Endothelial cell of umbilical vein (primary cell): ENCODE results near the gene SIRPA. TPM values are rescaled to one million over a fixed set of nuclear protein-coding genes. Genes with fewer than 3 reads are reported as not detected.

Source experiments
- BruUV-seq: library from RNA; stranded (reverse); fragments of 400-500 nt; replicated peaks from 2 replicates; lab custom pipeline; 2021; lab: Mats Ljungman, UMichigan
- CTCF ChIA-PET: fragments of 300-600, 350-600 bp; sonication (Branson Sonifier 250); formaldehyde crosslinking; loops from one replicate; lab custom pipeline; 2021; ENCODE audit warnings: antibody characterized with exemption, inconsistent platforms; lab: Charles Lee
- POLR2A ChIA-PET: fragments of 300-600, 350-600 bp; sonication (Branson Sonifier 250); formaldehyde crosslinking; loops from one replicate; lab custom pipeline; 2021; ENCODE audit warnings: antibody characterized with exemption, inconsistent platforms; lab: Charles Lee
- DNase-seq: peaks from one replicate; pipeline ENCODE4 v3.0.0-alpha.2; 2011; ENCODE audit warnings: low read depth, low spot score
- FAIRE-seq: peaks from 2 replicates; lab custom pipeline; 2011; peaks lifted over from hg19 to GRCh38; lab: Jason Lieb, UNC
- H2AFZ ChIP-seq: 2 replicates; pipeline ENCODE4 v1.6.0; 2012; ENCODE audit warnings: low read depth, low read length, control low read depth, inconsistent platforms
- H3K27ac ChIP-seq: 2 replicates; pipeline ENCODE4 v1.5.1; 2011; ENCODE audit warnings: low read depth, mild to moderate bottlenecking, control low read depth, low read length, moderate library complexity; ENCODE audit not compliant: insufficient read depth
- H3K27me3 ChIP-seq, 2 experiments: 2 replicates each; pipeline versions ENCODE4 v1.6.0 to v1.6.1; 2011; ENCODE audit warnings: low read length in 2 of 2, mixed read lengths in 1 of 2; ENCODE audit not compliant: control insufficient read depth in 2 of 2, insufficient read depth in 2 of 2
- H3K36me3 ChIP-seq, 2 experiments: 2 replicates in 1 of 2; 3 replicates in 1 of 2; pipeline ENCODE4 v1.5.1; 2011; ENCODE audit warnings: low read length in 2 of 2, mild to moderate bottlenecking in 1 of 2, moderate library complexity in 1 of 2; ENCODE audit not compliant: control insufficient read depth in 2 of 2, insufficient read depth in 2 of 2; ENCODE audit errors: extremely low read depth in 1 of 2
- H3K4me1 ChIP-seq: 3 replicates; pipeline ENCODE4 v1.5.1; 2011; ENCODE audit warnings: mild to moderate bottlenecking, low read length; ENCODE audit not compliant: control insufficient read depth, insufficient read depth; ENCODE audit errors: extremely low read depth
- H3K4me2 ChIP-seq: 2 replicates; pipeline ENCODE4 v1.6.1; 2011; ENCODE audit warnings: low read length, control low read depth, mixed read lengths; ENCODE audit not compliant: insufficient read depth
- H3K4me3 ChIP-seq, 3 experiments: fragments of 200-600 bp in 1 of 3; sonication (generic), shearing (Covaris generic) in 1 of 3; replicated peaks in 1 of 3; 2 replicates each; pipeline ENCODE4 v1.5.1; 2011 to 2016; ENCODE audit warnings: control low read depth in 3 of 3, low read length in 3 of 3, mild to moderate bottlenecking in 2 of 3, inconsistent platforms in 1 of 3, low read depth in 1 of 3, moderate library complexity in 1 of 3; ENCODE audit not compliant: insufficient read depth in 1 of 3
- H3K79me2 ChIP-seq: 2 replicates; pipeline ENCODE4 v1.6.0; 2012; ENCODE audit warnings: low read length, inconsistent platforms; ENCODE audit not compliant: control insufficient read depth, insufficient read depth
- H3K9ac ChIP-seq: replicated peaks from 2 replicates; pipeline ENCODE3; 2011; ENCODE audit warnings: low read length, control low read depth; ENCODE audit not compliant: insufficient read depth; ENCODE audit errors: extremely low read depth
- H3K9me1 ChIP-seq: replicated peaks from 3 replicates; pipeline ENCODE4 v1.6.0; 2011; ENCODE audit warnings: mild to moderate bottlenecking, low read length; ENCODE audit not compliant: control insufficient read depth, insufficient read depth; ENCODE audit errors: extremely low read depth
- H3K9me3 ChIP-seq: replicated peaks from 2 replicates; pipeline ENCODE4 v1.5.1; 2012; ENCODE audit warnings: low read length, inconsistent platforms; ENCODE audit not compliant: control insufficient read depth, insufficient read depth
- H4K20me1 ChIP-seq: replicated peaks from 2 replicates; pipeline ENCODE3; 2011; ENCODE audit warnings: mild to moderate bottlenecking, low read length; ENCODE audit not compliant: control insufficient read depth, insufficient read depth; ENCODE audit errors: extremely low read depth
- CTCF ChIP-seq, 2 donors: IDR thresholded peaks; 1 replicate in 1 of 2; 2 replicates in 1 of 2; pipeline ENCODE4 v1.5.1; 2011; ENCODE audit warnings: low read length in 2 of 2, mild to moderate bottlenecking in 2 of 2, moderate library complexity in 2 of 2, control low read depth in 1 of 2, inconsistent platforms in 1 of 2, low read depth in 1 of 2; ENCODE audit not compliant: insufficient read depth in 1 of 2; ENCODE audit errors: extremely low read depth in 1 of 2
- EZH2 ChIP-seq: IDR thresholded peaks from 2 replicates; pipeline ENCODE4 v1.6.1; 2012; ENCODE audit warnings: borderline replicate concordance, low read depth, mild to moderate bottlenecking, moderate library complexity, low read length, inconsistent platforms; ENCODE audit not compliant: severe bottlenecking
- FOS ChIP-seq: IDR thresholded peaks from 2 replicates; pipeline ENCODE4 v1.6.1; 2011; ENCODE audit warnings: mild to moderate bottlenecking, low read length, moderate library complexity, borderline replicate concordance; ENCODE audit not compliant: insufficient read depth
- GATA2 ChIP-seq: IDR thresholded peaks from 2 replicates; pipeline ENCODE4 v1.7.0; 2011; ENCODE audit warnings: low read depth, mild to moderate bottlenecking, moderate library complexity, mixed read lengths, low read length; ENCODE audit not compliant: insufficient read length, insufficient read depth
- JUN ChIP-seq: IDR thresholded peaks from 2 replicates; pipeline ENCODE4 v1.6.1; 2011; ENCODE audit warnings: borderline replicate concordance, low read depth; ENCODE audit not compliant: insufficient read length, insufficient read depth
- MAX ChIP-seq: IDR thresholded peaks from 2 replicates; pipeline ENCODE4 v1.6.1; 2011; ENCODE audit not compliant: insufficient read depth, insufficient read length
- MYC ChIP-seq: IDR thresholded peaks from one replicate; pipeline ENCODE4 v1.6.1; 2011; ENCODE audit warnings: mild to moderate bottlenecking, low read depth, low read length
- POLR2A ChIP-seq: IDR thresholded peaks from 2 replicates; pipeline ENCODE4 v1.6.1; 2012; ENCODE audit warnings: low read depth, mild to moderate bottlenecking, control low read depth, low read length
- POLR2AphosphoS5 ChIP-seq: IDR thresholded peaks from 2 replicates; pipeline ENCODE4 v1.6.1; 2012; ENCODE audit warnings: low read depth, mild to moderate bottlenecking, control low read depth, low read length, moderate library complexity; ENCODE audit not compliant: insufficient read depth
- dilution Hi-C: fragments of 300-500 bp; cut with MboI; formaldehyde crosslinking; loops from one replicate; pipeline ENCODE4 v1.15.0; 2019; ENCODE audit warnings: low sequenced_read_pairs; ENCODE audit not compliant: extremely low pct_ligation_motif_present
- intact Hi-C: fragments of 100-400 bp; cut with micrococcal nuclease; formaldehyde crosslinking; loops from one replicate; pipeline ENCODE4 v1.10.0; 2022
- polyA plus RNA-seq, 4 experiments: library from polyadenylated mRNA; depleted of rRNA in 3 of 4; stranded (reverse) in 3 of 4; unstranded in 1 of 4; fragments of >200 nt; gene quantifications; 2 replicates each; pipeline versions ENCODE4 v1.2.1 to v1.2.3, GENCODE V29; 2011 to 2012; ENCODE audit warnings: missing spikeins in 1 of 4
- total RNA-seq: library from RNA; stranded (reverse); gene quantifications from 2 replicates; pipeline ENCODE4 v1.2.3, GENCODE V29; 2021

The SIRPA gene
- total and polyA plus RNA-seq, 2 donors (not counting 3 experiments of a cell fraction or from before 2014, with no cell fraction given): 29.9 to 59.2 TPM

DNA sequence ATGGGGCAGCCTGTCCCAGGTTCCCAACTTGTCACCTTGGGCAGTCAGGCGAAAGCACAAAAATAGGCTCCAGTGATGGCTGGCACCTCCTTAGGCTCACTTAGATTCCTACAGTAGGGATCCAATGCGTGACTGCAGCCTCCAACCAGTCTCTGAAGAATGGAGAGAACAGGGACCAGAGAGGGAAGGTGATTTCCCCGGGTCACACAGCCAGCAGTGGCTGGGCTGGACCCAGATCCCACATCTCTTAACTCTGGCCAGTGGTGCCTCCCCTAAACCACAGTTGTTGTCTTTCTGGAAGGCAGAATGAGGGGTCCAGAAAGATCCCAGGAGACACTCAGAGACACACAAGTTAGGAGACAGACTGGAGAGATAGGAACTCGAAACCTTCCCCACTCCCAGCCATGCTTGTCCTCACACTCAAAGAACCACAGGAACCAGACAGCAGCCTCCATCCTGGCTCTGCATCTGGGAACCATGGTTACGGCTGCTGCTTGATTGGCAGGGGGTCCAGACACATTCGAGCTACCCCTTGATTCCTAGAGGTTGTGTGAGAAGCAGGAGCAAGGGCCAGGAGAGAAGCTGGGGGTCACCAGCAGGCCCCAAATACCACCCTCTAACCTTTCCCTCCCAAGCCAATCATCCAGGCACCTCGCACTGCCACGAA, 33.1 kb upstream of the SIRPA start:
- FAIRE-seq: no peak

More for the DNA sequence above, 33.1 kb upstream of the SIRPA start:
- dilution Hi-C loops: no loop called here
- Histone ChIP-seq H3K36me3 (no peaks in the 10 kb centered on the region), H3K9ac (no peak overlapping the region), H3K9me3 (no peaks in the 10 kb centered on the region), H3K27me3 (peaks cover 13 to 19% of the 10 kb centered on the region in 2 experiments), H3K9me1 (no peaks in the 10 kb centered on the region), H3K4me2 (no peak overlapping the region), H2AFZ (no peak overlapping the region), H4K20me1 (no peaks in the 10 kb centered on the region), H3K79me2 (no peaks in the 10 kb centered on the region), H3K4me3 (no peak overlapping the region), H3K4me1 (no peaks in the 10 kb centered on the region), H3K27ac (no peak overlapping the region)
- POLR2A ChIA-PET: no interaction called here
- BruUV-seq: no TSS peak
- TF ChIP-seq MAX: no peak
- no peak for TF ChIP-seq CTCF (IDR thresholded peaks at IDR 0.05; ENCODE audit: extremely low read depth in 1 of 2, insufficient read depth in 1 of 2, low read depth in 1 of 2, low read length in 2 of 2)
- TF ChIP-seq EZH2: no peak
- TF ChIP-seq POLR2AphosphoS5: no peak
- no peak for TF ChIP-seq MYC
- no peak for TF ChIP-seq GATA2
- TF ChIP-seq FOS: no peak
- TF ChIP-seq JUN: no peak
- no peak for TF ChIP-seq POLR2A
- CTCF ChIA-PET: interaction anchor here (1.3 kb wide), 1 partner anchor 60 kb away, joined by 5 read pairs; no protein-coding TSS in a partner anchor
- DNase-seq: no peak
- intact Hi-C loops: no loop called here
